ENCODE data around the gene HUNK.

HUNK gene

DNA sequence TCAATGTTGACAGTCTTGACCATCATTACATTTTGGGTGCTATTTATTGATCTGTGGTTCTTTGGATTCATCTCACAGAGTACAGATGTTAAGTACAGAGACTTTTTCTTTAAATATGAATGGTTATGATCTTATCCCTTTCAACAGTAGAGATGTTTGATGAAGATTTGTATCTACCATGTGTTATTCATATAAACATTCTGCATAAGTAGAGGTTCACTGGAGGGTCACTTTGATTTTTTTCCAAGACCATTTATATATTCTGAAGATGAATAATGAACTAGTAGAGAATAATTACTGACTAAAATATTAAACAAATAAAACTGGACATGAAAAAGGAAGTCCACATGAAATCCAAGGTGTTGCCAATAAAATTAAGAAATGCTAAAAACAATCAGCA lies 28.6 kb upstream of the HUNK start:
- TF ChIP-seq CTCF (conservative IDR thresholded peaks at IDR 0.05) = no peak
- H3K27ac ChIP-seq = no peak overlapping the region

DNA sequence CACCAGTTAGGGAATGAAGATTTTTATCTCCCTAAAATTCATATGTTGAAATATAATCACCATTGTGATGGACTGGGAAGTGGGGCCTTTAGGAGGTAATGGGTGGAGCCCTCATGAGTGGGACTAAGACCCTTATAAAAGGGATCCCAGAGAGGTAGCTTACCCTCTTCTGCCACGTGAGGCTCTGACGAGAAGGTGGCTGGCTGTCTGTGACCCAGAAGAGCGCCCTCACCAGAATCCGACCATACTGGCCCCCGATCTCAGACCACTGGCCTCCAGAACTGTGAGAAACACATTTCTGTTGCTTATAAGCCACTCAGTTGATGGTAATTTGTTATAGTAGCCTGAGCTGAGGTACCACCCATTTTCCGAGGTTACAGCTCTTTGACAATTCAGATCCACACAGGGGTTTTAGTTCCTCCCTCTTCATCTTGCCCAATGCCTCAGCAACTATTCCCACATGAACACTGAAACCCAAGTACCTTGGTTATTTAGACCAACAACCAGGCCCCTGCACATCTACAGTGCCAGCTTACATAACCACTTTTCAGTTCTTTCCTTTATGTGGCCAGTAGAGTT lies 27.6 kb upstream of the HUNK start:
- H3K27ac ChIP-seq = no peak overlapping the region
- TF ChIP-seq CTCF (conservative IDR thresholded peaks at IDR 0.05) = no peak

DNA sequence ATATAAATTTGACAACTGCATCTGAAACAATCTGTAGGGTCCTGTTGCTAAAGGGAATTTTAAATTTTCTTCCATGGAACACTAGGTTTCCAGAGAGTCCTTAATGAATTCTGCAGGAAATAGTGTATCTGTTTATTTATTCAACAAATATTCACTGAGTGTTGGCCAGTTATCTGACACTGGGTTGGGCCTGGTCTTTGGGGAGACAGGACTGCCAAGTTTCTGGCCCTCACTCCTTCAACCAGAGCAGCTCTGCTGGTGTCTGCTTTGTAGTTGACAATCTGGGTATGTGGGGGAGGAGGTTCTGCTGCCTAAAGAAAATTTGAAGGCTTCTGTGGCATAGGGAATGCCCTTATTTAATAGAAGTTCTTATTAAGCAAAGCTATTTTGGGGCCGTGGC lies 26.1 kb upstream of the HUNK start:
- TF ChIP-seq CTCF (conservative IDR thresholded peaks at IDR 0.05) = no peak
- peak overlapping the region; percentile 33; the same call in 1 of the 2 replicates for H3K27ac ChIP-seq

GRCh38 chr21:31847761-31848160 lies 25.1 kb upstream of the HUNK start:
- H3K27ac ChIP-seq = peak overlapping the region; percentile 33; the same call in 1 of the 2 replicates
- TF ChIP-seq CTCF (conservative IDR thresholded peaks at IDR 0.05) = no peak

- no peak for TF ChIP-seq CTCF (conservative IDR thresholded peaks at IDR 0.05)
- no peak overlapping the region for H3K27ac ChIP-seq
Measured at GRCh38 chr21:31848326-31848985, 24.4 kb upstream of the HUNK start.

DNA sequence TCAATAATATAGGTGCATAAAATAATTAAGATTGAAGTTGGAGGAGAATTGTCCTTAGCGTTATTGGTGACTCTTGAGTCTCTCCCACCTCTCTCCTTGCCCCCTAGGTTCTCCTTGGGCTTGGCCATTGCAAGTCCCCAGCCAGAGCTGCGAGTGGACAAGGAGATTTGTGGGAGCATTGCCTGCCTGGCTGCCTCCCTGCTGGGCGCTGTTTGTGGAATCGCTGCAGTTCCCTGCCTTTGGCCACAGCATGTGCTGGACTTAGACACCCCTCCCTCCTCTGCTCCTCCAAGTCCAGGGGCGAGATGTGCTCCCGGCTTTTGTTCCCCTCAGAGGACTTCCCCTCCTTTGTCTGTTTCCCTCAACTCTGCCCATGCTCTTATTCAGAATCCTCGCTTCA lies 21.9 kb upstream of the HUNK start:
- no peak overlapping the region for H3K27ac ChIP-seq
- no peak for TF ChIP-seq CTCF (conservative IDR thresholded peaks at IDR 0.05)

DNA sequence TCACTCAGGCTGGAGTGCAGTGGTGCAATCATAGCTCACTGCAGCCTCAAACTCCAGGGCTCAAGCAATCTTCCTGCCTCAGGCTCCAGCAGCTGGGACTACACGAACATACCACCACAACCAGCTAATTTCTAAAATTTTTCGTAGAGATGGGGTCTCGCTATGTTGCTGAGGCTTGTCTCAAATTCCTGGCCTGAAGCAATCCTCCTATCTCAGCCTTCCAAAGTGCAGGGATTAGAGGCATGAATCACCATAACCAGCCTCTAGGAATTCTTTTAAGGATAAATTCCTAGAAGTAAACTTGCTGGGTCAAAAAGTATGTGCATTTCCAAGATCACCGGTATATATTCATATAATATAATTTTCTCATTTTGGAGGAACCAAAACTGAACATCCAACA lies 17.6 kb upstream of the HUNK start:
- no peak for TF ChIP-seq CTCF (conservative IDR thresholded peaks at IDR 0.05)
- H3K27ac ChIP-seq = no peak overlapping the region
